ENCODE results near the gene STAP1.
"Not testable (repeated sequence)": the region's sequence is repeated elsewhere in the genome, so short reads cannot be mapped to it uniquely, and the experiment has no call there.

STAP1 gene

DNA sequence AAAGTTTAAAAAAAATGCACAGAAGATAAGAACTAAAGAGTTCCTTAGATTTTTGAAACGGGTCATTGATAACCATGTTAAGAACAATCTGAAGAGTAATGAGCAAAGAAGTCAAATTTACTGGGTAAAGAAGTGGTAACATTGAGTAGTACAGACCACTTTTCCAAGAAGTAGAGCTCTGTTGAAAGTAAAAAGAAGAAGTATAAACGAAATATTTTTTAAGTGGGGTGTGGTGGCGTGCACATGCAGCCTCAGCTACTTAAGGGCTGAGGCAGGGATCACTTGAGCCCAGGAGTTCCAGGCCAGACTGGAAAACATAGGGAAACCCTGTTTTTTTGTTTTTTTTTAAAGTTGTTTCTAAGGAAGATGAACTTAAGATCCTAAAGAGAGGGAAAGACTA is 74.0 kb downstream of the STAP1 start:
- no peak for DNase-seq

DNA sequence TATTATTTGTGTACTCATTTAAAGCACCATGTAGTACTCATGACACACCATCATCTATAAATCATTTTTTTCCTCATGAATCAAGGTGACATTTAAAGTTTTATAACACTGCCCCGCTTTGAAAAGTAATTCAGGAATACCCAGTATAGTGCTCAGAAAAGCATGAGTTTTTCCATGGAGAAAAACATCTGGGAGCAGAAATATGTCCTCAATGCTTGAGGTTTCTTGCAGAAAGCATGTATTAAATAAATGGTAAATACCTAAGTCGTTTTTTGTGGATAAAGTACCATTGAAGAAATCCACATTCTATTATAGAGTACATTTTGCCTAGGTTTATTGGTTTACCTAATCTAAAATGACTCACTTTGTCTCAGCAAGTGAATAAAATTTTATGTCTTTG is 76.2 kb downstream of the STAP1 start:
- DNase-seq: no peak

DNA sequence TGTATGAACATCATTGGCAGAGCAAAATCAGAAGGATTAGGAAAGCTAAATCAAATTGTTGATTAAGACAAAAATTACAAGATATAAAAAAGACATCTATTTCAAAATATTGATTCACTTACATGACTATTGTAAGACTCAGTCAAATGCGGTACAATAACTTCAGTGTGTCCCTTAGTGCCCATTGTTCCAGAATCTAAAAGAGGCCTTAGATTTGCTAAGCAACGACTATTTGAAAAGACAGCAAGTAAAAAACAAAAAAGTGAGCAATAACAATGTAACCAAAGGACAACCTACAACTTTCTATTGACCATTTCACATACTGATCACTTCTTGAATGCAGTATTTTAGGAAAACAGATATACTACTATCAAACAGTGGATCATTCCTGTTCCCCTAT is 76.8 kb downstream of the STAP1 start:
- DNase-seq: no peak

DNA sequence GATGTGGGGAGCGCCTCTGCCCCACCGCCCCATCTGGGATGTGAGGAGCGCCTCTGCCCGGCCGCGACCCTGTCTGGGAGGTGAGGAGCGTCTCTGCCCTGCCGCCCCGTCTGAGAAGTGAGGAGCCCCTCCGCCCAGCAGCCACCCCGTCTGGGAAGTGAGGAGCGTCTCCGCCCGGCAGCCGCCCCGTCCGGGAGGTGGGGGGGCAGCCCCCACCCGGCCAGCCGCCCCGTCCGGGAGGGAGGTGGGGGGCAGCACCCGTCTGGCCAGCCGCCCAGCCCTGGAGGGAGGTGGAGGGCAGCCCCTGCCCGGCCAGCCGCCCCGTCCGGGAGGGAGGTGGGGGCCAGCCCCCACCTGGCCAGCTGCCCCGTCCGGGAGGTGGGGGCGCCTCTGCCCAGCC is 78.5 kb downstream of the STAP1 start:
- DNase-seq: not testable (repeated sequence)

DNA sequence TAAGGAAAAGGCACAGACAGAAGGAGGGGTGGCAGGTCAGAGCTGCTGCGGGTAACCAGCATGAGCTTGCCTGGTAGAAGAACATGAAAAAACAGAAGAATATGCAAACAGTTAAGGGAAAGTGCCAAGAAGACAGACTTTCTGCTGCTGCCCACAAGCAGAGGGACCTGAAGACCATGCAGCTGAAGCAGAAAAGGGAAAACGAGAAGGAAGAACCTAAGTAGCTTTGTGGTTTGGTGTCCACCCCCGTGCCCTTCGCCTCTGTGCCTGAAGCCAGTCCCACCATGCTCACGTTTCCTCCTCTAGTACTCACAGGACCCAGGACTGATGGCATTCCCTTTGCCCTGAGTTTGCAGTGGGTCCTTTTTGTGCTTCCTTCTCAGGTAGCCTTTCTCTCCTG is 79.6 kb downstream of the STAP1 start:
- no peak for DNase-seq

DNA sequence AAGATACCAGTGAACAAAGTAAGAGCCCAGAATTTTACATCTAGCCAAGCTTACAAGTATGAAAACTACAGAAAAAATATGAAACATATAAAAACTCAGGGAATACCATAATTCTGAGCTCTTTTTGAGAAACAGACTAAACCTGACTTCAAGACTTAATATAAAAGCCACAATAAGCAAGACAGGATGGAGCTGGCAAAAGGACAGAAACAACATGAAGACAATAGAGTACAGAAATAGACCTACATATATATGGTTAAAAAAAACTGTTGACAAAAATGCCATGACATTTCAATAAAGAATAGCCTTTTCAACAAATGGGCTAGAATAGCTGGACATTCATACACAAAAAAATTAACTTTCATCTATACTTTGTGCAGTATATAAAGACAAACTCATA is 93.0 kb downstream of the STAP1 start:
- no peak for DNase-seq
